H1 (cell line): ENCODE data around the gene KSR2. TPM values are rescaled to one million over a fixed set of nuclear protein-coding genes. Genes with fewer than 3 reads are reported as not detected.

Experiments
- CTCF ChIA-PET: fragments of 300-600 bp; sonication (Branson Sonifier 250); formaldehyde crosslinking; loops from one replicate; lab custom pipeline; 2021; ENCODE audit not compliant: partially characterized antibody; lab: Charles Lee
- POLR2A ChIA-PET: fragments of 300-600 bp; sonication (Branson Sonifier 250); formaldehyde crosslinking; loops from one replicate; lab custom pipeline; 2021; ENCODE audit warnings: inconsistent platforms; ENCODE audit not compliant: partially characterized antibody; lab: Charles Lee
- DNase-seq, 2 experiments: peaks; one replicate each; pipeline versions ENCODE4 v3.0.0 to v3.0.0-alpha.2; 2010 to 2022; ENCODE audit warnings: low spot score in 2 of 2, low read depth in 1 of 2, mixed read lengths in 1 of 2
- FAIRE-seq: peaks from 2 replicates; lab custom pipeline; 2011; peaks lifted over from hg19 to GRCh38; lab: Jason Lieb, UNC
- H2AFZ ChIP-seq: 2 replicates; pipeline ENCODE4 v1.8.1; 2012; ENCODE audit warnings: low read length, inconsistent platforms
- H2AK5ac ChIP-seq: 2 replicates; pipeline ENCODE4 v1.6.1; 2013; ENCODE audit warnings: low read depth, low read length
- H2BK120ac ChIP-seq: replicated peaks from 2 replicates; pipeline ENCODE3; 2013; ENCODE audit warnings: low read depth, low read length, inconsistent platforms
- H2BK12ac ChIP-seq: 2 replicates; pipeline ENCODE4 v1.6.1; 2013; ENCODE audit warnings: low read depth, low read length
- H2BK15ac ChIP-seq: 2 replicates; pipeline ENCODE4 v1.6.1; 2013; ENCODE audit warnings: low read length
- H2BK20ac ChIP-seq: 2 replicates; pipeline ENCODE4 v1.6.1; 2013; ENCODE audit warnings: low read length
- H2BK5ac ChIP-seq: 2 replicates; pipeline ENCODE4 v1.6.1; 2013; ENCODE audit warnings: low read depth, low read length
- H3K14ac ChIP-seq: 2 replicates; pipeline ENCODE4 v1.6.1; 2013; ENCODE audit warnings: inconsistent platforms; ENCODE audit not compliant: insufficient read length
- H3K18ac ChIP-seq: 2 replicates; pipeline ENCODE4 v1.6.1; 2013; ENCODE audit warnings: low read length; ENCODE audit errors: extremely low read depth
- H3K23ac ChIP-seq: 2 replicates; pipeline ENCODE4 v1.6.1; 2013; ENCODE audit warnings: inconsistent platforms; ENCODE audit not compliant: insufficient read length
- H3K23me2 ChIP-seq: 2 replicates; pipeline ENCODE4 v1.6.1; 2013; ENCODE audit warnings: low read depth, low read length
- H3K27ac ChIP-seq: 2 replicates; pipeline ENCODE4 v1.6.1; 2011; ENCODE audit warnings: low read depth, low read length, inconsistent platforms
- H3K27me3 ChIP-seq, 4 experiments: replicated peaks in 1 of 4; 1 replicate in 1 of 4; 2 replicates in 3 of 4; pipeline versions ENCODE4 v1.6.1 to v1.8.1; 2011 to 2013; ENCODE audit warnings: low read length in 3 of 4, mild to moderate bottlenecking in 3 of 4, inconsistent platforms in 2 of 4, mixed read lengths in 2 of 4, moderate library complexity in 1 of 4; ENCODE audit not compliant: control insufficient read depth in 3 of 4, insufficient read depth in 3 of 4; ENCODE audit errors: extremely low read depth in 1 of 4
- H3K36me3 ChIP-seq, 4 experiments: 2 replicates each; pipeline versions ENCODE4 v1.6.1 to v1.8.1; 2011 to 2013; ENCODE audit warnings: mild to moderate bottlenecking in 4 of 4, low read length in 3 of 4, moderate library complexity in 2 of 4, control low read depth in 1 of 4, inconsistent platforms in 1 of 4; ENCODE audit not compliant: insufficient read depth in 4 of 4, control insufficient read depth in 2 of 4
- H3K4ac ChIP-seq: replicated peaks from 2 replicates; pipeline ENCODE3; 2013; ENCODE audit warnings: low read length, low read depth, mixed read lengths, inconsistent platforms; ENCODE audit not compliant: insufficient read length
- H3K4me1 ChIP-seq, 4 experiments: replicated peaks in 1 of 4; 1 replicate in 1 of 4; 2 replicates in 3 of 4; pipeline versions ENCODE4 v1.6.1 to v1.8.1; 2011 to 2013; ENCODE audit warnings: low read length in 3 of 4, inconsistent platforms in 2 of 4, mixed read lengths in 1 of 4; ENCODE audit not compliant: insufficient read depth in 4 of 4, control insufficient read depth in 3 of 4
- H3K4me2 ChIP-seq, 2 experiments: 2 replicates each; pipeline versions ENCODE4 v1.6.1 to v1.8.1; 2011 to 2013; ENCODE audit warnings: low read depth in 2 of 2, low read length in 2 of 2, control low read depth in 1 of 2, inconsistent platforms in 1 of 2, mild to moderate bottlenecking in 1 of 2; ENCODE audit not compliant: insufficient read depth in 1 of 2
- H3K4me3 ChIP-seq, 4 experiments: fragments of 200-600, 300-600 bp in 1 of 4; sonication (generic), shearing (Covaris generic), sonication (Bioruptor Twin) in 1 of 4; 2 replicates each; pipeline versions ENCODE4 v1.5.1 to v1.8.1; 2011 to 2016; ENCODE audit warnings: low read length in 4 of 4, low read depth in 3 of 4, control low read depth in 2 of 4, inconsistent platforms in 2 of 4, mild to moderate bottlenecking in 2 of 4, mixed read lengths in 1 of 4, moderate library complexity in 1 of 4; ENCODE audit not compliant: insufficient read depth in 2 of 4; ENCODE audit errors: extremely low read depth in 1 of 4
- H3K56ac ChIP-seq: replicated peaks from 2 replicates; pipeline ENCODE3; 2013; ENCODE audit warnings: low read depth, mild to moderate bottlenecking, mixed read lengths, low read length, inconsistent platforms; ENCODE audit not compliant: insufficient read length
- H3K79me1 ChIP-seq: 2 replicates; pipeline ENCODE4 v1.6.1; 2013; ENCODE audit warnings: low read depth, low read length, control low read depth
- H3K79me2 ChIP-seq, 2 experiments: 2 replicates each; pipeline versions ENCODE4 v1.6.1 to v1.8.1; 2012 to 2013; ENCODE audit warnings: low read length in 2 of 2, mild to moderate bottlenecking in 2 of 2, inconsistent platforms in 1 of 2; ENCODE audit not compliant: insufficient read depth in 2 of 2, control insufficient read depth in 1 of 2
- H3K9ac ChIP-seq, 4 experiments: replicated peaks in 1 of 4; 1 replicate in 1 of 4; 2 replicates in 3 of 4; pipeline versions ENCODE4 v1.6.1 to v1.8.1; 2011 to 2013; ENCODE audit warnings: low read depth in 3 of 4, low read length in 3 of 4, control low read depth in 2 of 4, mild to moderate bottlenecking in 2 of 4, moderate library complexity in 2 of 4, inconsistent platforms in 1 of 4; ENCODE audit errors: extremely low read depth in 1 of 4
- H3K9me3 ChIP-seq, 2 experiments: 2 replicates each; pipeline versions ENCODE4 v1.6.1 to v1.8.1; 2012 to 2013; ENCODE audit warnings: mild to moderate bottlenecking in 2 of 2, moderate library complexity in 2 of 2, control low read depth in 1 of 2, inconsistent platforms in 1 of 2, low read depth in 1 of 2, low read length in 1 of 2, mixed read lengths in 1 of 2; ENCODE audit not compliant: insufficient read depth in 2 of 2
- H4K20me1 ChIP-seq, 2 experiments: replicated peaks in 1 of 2; 2 replicates each; pipeline versions ENCODE3 to v1.8.1; 2011 to 2013; ENCODE audit warnings: inconsistent platforms in 2 of 2, low read length in 2 of 2, mild to moderate bottlenecking in 1 of 2; ENCODE audit not compliant: insufficient read depth in 2 of 2, control insufficient read depth in 1 of 2
- H4K5ac ChIP-seq: 2 replicates; pipeline ENCODE4 v1.6.1; 2013; ENCODE audit warnings: low read length, low read depth, mixed read lengths, inconsistent platforms; ENCODE audit not compliant: insufficient read length
- H4K8ac ChIP-seq: 2 replicates; pipeline ENCODE4 v1.8.0; 2013; ENCODE audit warnings: mild to moderate bottlenecking, moderate library complexity, low read length, inconsistent platforms; ENCODE audit not compliant: insufficient read depth; ENCODE audit errors: extremely low read depth
- H4K91ac ChIP-seq: replicated peaks from 2 replicates; pipeline ENCODE3; 2013; ENCODE audit warnings: low read length, mixed read lengths, inconsistent platforms; ENCODE audit not compliant: insufficient read length
- ASH2L ChIP-seq: fragments of 200-600, 300-600 bp; sonication (generic); IDR thresholded peaks from one replicate; pipeline ENCODE4 v1.7.1; 2017; ENCODE audit warnings: low read length
- BRCA1 ChIP-seq: IDR thresholded peaks from 2 replicates; pipeline ENCODE4 v1.6.1; 2012; ENCODE audit warnings: low read depth, low read length, improper control_type of control experiment
- CBX8 ChIP-seq: fragments of 300-800, 300-1000 bp; sonication (generic); IDR thresholded peaks from 2 replicates; pipeline ENCODE4 v1.7.1; 2016; ENCODE audit warnings: low read depth, low read length, borderline replicate concordance
- CHD2 ChIP-seq: IDR thresholded peaks from 2 replicates; pipeline ENCODE4 v1.6.1; 2012; ENCODE audit warnings: low read length, improper control_type of control experiment
- CREB1 ChIP-seq: IDR thresholded peaks from 2 replicates; pipeline ENCODE4 v1.6.1; 2012; ENCODE audit warnings: inconsistent platforms
- CTCF ChIP-seq, 3 experiments: IDR thresholded peaks; 1 replicate in 2 of 3; 2 replicates in 1 of 3; pipeline versions ENCODE4 v1.5.1 to v1.6.1; 2011; ENCODE audit warnings: low read length in 3 of 3, mild to moderate bottlenecking in 3 of 3, inconsistent platforms in 2 of 3, low read depth in 1 of 3, moderate library complexity in 1 of 3; ENCODE audit not compliant: insufficient read depth in 1 of 3; ENCODE audit errors: control extremely low read depth in 1 of 3
- HDAC6 ChIP-seq: IDR thresholded peaks from one replicate; pipeline ENCODE4 v1.7.1; 2012; ENCODE audit warnings: low read depth, mild to moderate bottlenecking, inconsistent platforms, low read length, moderate library complexity
- JUND ChIP-seq: IDR thresholded peaks from 2 replicates; pipeline ENCODE4 v1.6.1; 2011; ENCODE audit warnings: mild to moderate bottlenecking, improper control_type of control experiment, low read length
- MAFK ChIP-seq: IDR thresholded peaks from 2 replicates; pipeline ENCODE4 v1.6.1; 2012; ENCODE audit warnings: low read depth, mild to moderate bottlenecking, improper control_type of control experiment, low read length
- POU5F1 ChIP-seq: IDR thresholded peaks from 2 replicates; pipeline ENCODE4 v1.6.1; 2011; ENCODE audit warnings: low read depth, mild to moderate bottlenecking, low read length, moderate library complexity
- RXRA ChIP-seq: IDR thresholded peaks from 2 replicates; pipeline ENCODE4 v1.6.1; 2011; ENCODE audit warnings: low read depth, mild to moderate bottlenecking, low read length, moderate library complexity; ENCODE audit not compliant: insufficient read depth
- SAP30 ChIP-seq: fragments of 300-600 bp; sonication (generic); IDR thresholded peaks from 2 replicates; pipeline ENCODE4 v1.7.1; 2012; ENCODE audit warnings: low read length, moderate library complexity, mild to moderate bottlenecking, inconsistent platforms; ENCODE audit not compliant: insufficient read depth, insufficient replicate concordance
- SP2 ChIP-seq: IDR thresholded peaks from 2 replicates; pipeline ENCODE4 v1.6.1; 2012; ENCODE audit warnings: mild to moderate bottlenecking, low read length, inconsistent platforms
- WGBS, 2 experiments: shearing (Covaris generic) in 1 of 2; methylation state at CpG; one replicate each; pipeline versions ENCODE4 v1.1.6 to v1.1.7; 2013 to 2015; ENCODE audit warnings: low lambda C conversion rate in 2 of 2, mixed read lengths in 2 of 2, inconsistent platforms in 1 of 2, low coverage in 1 of 2, missing lambda C conversion rate in 1 of 2; ENCODE audit not compliant: insufficient replicate concordance in 2 of 2, insufficient coverage in 1 of 2, insufficient read length in 1 of 2; ENCODE audit errors: extremely low coverage in 1 of 2, missing lambda C conversion rate in 1 of 2; 5-methylcytosine and 5-hydroxymethylcytosine counted together
- polyA plus RNA-seq, 7 experiments: library from polyadenylated mRNA; depleted of rRNA in 3 of 7; stranded (reverse) in 5 of 7; unstranded in 2 of 7; fragments of >200 nt in 5 of 7; fragments of 200-250 nt in 2 of 7; gene quantifications; 1 replicate in 5 of 7; 2 replicates in 1 of 7; 4 replicates in 1 of 7; pipeline versions ENCODE4 v1.2.1 to v1.2.3, GENCODE V29; 2011 to 2013; ENCODE audit warnings: missing spikeins in 2 of 7, mixed read lengths in 2 of 7
- total RNA-seq: library from RNA; stranded (reverse); fragmentation: NEBNext Ultra II Directional; extraction: Animal tissue kit (Norgen Biotek cat#: 25700); gene quantifications from 2 replicates; pipeline ENCODE4 v1.2.1, GENCODE V29; 2021

KSR2 gene
- total and polyA plus RNA-seq, 2 of the 8 experiments (the other 6 are each of a cell fraction or from before 2014, with no cell fraction given): 0.74 to 2.2 TPM

DNA sequence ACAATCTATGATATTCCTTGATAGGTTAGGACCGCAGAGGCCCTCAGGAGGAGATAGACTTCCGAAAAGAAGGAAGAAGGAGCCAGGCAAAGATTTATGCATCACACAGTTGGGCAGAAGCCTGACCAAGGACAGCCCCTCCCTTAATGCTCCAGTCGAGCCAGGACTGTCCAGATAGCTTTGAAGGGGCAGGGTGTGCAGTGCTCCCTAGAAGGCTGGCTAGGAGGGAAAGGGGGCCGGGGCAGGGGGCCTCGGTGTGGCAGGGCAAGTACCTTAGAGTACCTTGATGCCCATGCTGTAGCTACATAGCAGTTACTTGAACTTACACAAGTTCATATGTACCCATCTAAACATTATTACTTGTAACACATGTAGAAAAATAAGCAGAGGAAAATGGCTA lies 512.7 kb downstream of the KSR2 start:
- Histone ChIP-seq H3K4me3 (no peak overlapping the region), H4K20me1 (no peaks in the 10 kb centered on the region), H4K5ac (no peak overlapping the region), H3K4me1 (no peaks in the 10 kb centered on the region), H3K27me3 (no peaks in the 10 kb centered on the region), H2BK20ac (no peak overlapping the region), H3K79me1 (no peaks in the 10 kb centered on the region), H2BK120ac (no peak overlapping the region), H3K79me2 (no peaks in the 10 kb centered on the region), H3K36me3 (no peaks in the 10 kb centered on the region), H2AFZ (no peak overlapping the region), H3K23ac (no peak overlapping the region), H4K8ac (no peak overlapping the region), H3K18ac (no peak overlapping the region), H3K9ac (no peak overlapping the region), H3K9me3 (peaks cover 0 to 5% of the 10 kb centered on the region in 2 experiments; a peak in 1 of 4 replicates), H3K56ac (no peak overlapping the region), H2BK5ac (no peak overlapping the region), H3K4ac (no peak overlapping the region), H4K91ac (no peak overlapping the region), H2BK12ac (no peak overlapping the region), H2BK15ac (no peak overlapping the region), H3K23me2 (no peaks in the 10 kb centered on the region), H3K14ac (no peak overlapping the region), H3K27ac (no peak overlapping the region), H3K4me2 (no peak overlapping the region), H2AK5ac (no peak overlapping the region)
- ChIA-PET CTCF (interaction anchor here (1.4 to 6.0 kb wide), 2 partner anchors 14 to 16 kb away, joined by 4 to 33 read pairs; no protein-coding TSS in a partner anchor), POLR2A (no interaction called here)
- FAIRE-seq (no peak), DNase-seq (no peak)
- WGBS, 2 experiments: 81% methylated on average over 3 of the region's 5 CpGs; no CpG with 5 or more reads in 1 of the 2 experiments
- TF ChIP-seq SP2: no peak
- no peak for TF ChIP-seq CHD2
- TF ChIP-seq BRCA1: no peak
- TF ChIP-seq HDAC6: no peak
- no peak for TF ChIP-seq ASH2L
- no peak for TF ChIP-seq CREB1
- no peak for TF ChIP-seq JUND
- no peak for TF ChIP-seq SAP30
- TF ChIP-seq RXRA: no peak
- no peak for TF ChIP-seq POU5F1
- no peak for TF ChIP-seq CTCF (IDR thresholded peaks at IDR 0.05; ENCODE audit: control extremely low read depth in 1 of 3, insufficient read depth in 1 of 3, low read depth in 1 of 3, low read length in 3 of 3)
- no peak for TF ChIP-seq CBX8
- TF ChIP-seq MAFK: no peak
